Activated CD8-positive, alpha-beta memory T cell treated with anti-CD3 and anti-CD28 coated beads for 4 hours (primary cell): Measurements from ENCODE around the gene HECTD4.
"Not testable (repeated sequence)": the region's sequence is repeated elsewhere in the genome, so short reads cannot be mapped to it uniquely, and the experiment has no call there.

ENCODE experiments used
- DNase-seq, 2 donors: peaks; one replicate each; pipeline ENCODE4 v3.0.0-alpha.2; 2020; ENCODE audit warnings: low read depth in 2 of 2

The HECTD4 gene

GRCh38 chr12:112121780-112122565, 260.3 kb downstream of the HECTD4 start:
- no peak for DNase-seq

GRCh38 chr12:112117685-112118084, 264.5 kb downstream of the HECTD4 start:
- DNase-seq: no peak

- DNase-seq: no peak
Observed at GRCh38 chr12:112116232-112117060, 265.8 kb downstream of the HECTD4 start.

- no peak for DNase-seq
Observed at GRCh38 chr12:112115259-112116045, 266.8 kb downstream of the HECTD4 start.

GRCh38 chr12:112112409-112113133, 269.7 kb downstream of the HECTD4 start:
- DNase-seq: no peak

- DNase-seq: no peak
Observed at GRCh38 chr12:112111931-112112330, 270.3 kb downstream of the HECTD4 start.

GRCh38 chr12:112110787-112111662, 271.2 kb downstream of the HECTD4 start:
- not testable (repeated sequence) for DNase-seq
